Brain microvascular endothelial cell (primary cell): ENCODE measurements around the gene STX4.
"Not testable (repeated sequence)": the region's sequence is repeated elsewhere in the genome, so short reads cannot be mapped to it uniquely, and the experiment has no call there.

Experiments
- DNase-seq: peaks from one replicate; pipeline ENCODE4 v3.0.0-alpha.2; 2020
- H3K27ac ChIP-seq: fragments of 250-450 bp; sonication (Bioruptor Pico); 2 replicates; pipeline ENCODE4 v1.5.1; 2020; ENCODE audit warnings: mild to moderate bottlenecking, moderate library complexity
- H3K27me3 ChIP-seq: fragments of 250-450 bp; sonication (Bioruptor Pico); replicated peaks from 2 replicates; pipeline ENCODE4 v1.5.1; 2020; ENCODE audit warnings: mild to moderate bottlenecking
- H3K36me3 ChIP-seq: fragments of 250-450 bp; sonication (Bioruptor Pico); replicated peaks from 2 replicates; pipeline ENCODE4 v1.5.1; 2020; ENCODE audit warnings: mild to moderate bottlenecking
- H3K4me3 ChIP-seq: 2 replicates; pipeline ENCODE4 v1.5.1; 2011; ENCODE audit warnings: low read depth, mild to moderate bottlenecking, control low read depth, low read length, moderate library complexity
- CTCF ChIP-seq: IDR thresholded peaks from 2 replicates; pipeline ENCODE4 v1.5.1; 2011; ENCODE audit warnings: low read depth, mild to moderate bottlenecking, moderate library complexity, low read length, control low read depth, inconsistent platforms; ENCODE audit errors: missing control alignments
- in situ Hi-C: cut with HindIII; loops from 2 replicates; pipeline ENCODE4 v1.10.0; 2017; ENCODE audit warnings: low sequenced_read_pairs, low pct_ligation_motif_present

Gene STX4

GRCh38 chr16:31007684-31008083 is 25.7 kb upstream of the STX4 start:
- no peak for DNase-seq
- TF ChIP-seq CTCF = no peak

GRCh38 chr16:31008149-31008548 is 25.2 kb upstream of the STX4 start:
- in situ Hi-C loops = no loop called here
- H3K36me3 ChIP-seq = no peaks in the 10 kb centered on the region
- peaks cover 4% of the 10 kb centered on the region for H3K27me3 ChIP-seq
- no peak overlapping the region for H3K4me3 ChIP-seq
- TF ChIP-seq CTCF = no peak
- DNase-seq = peak; percentile 78
- H3K27ac ChIP-seq = no peak overlapping the region

More at GRCh38 chr16:31007684-31008083, 25.7 kb upstream of the STX4 start:
- Histone ChIP-seq H3K27me3 (peaks cover 4% of the 10 kb centered on the region), H3K36me3 (no peaks in the 10 kb centered on the region), H3K27ac (no peak overlapping the region), H3K4me3 (no peak overlapping the region)
- in situ Hi-C loops = no loop called here

GRCh38 chr16:31008551-31008950 is 24.8 kb upstream of the STX4 start:
- no peak overlapping the region for H3K4me3 ChIP-seq
- peaks cover 4% of the 10 kb centered on the region for H3K27me3 ChIP-seq
- TF ChIP-seq CTCF = no peak
- in situ Hi-C loops = no loop called here
- no peak overlapping the region for H3K27ac ChIP-seq
- DNase-seq = no peak
- no peaks in the 10 kb centered on the region for H3K36me3 ChIP-seq

GRCh38 chr16:31009120-31009519 is 24.2 kb upstream of the STX4 start:
- in situ Hi-C loops = no loop called here
- Histone ChIP-seq H3K4me3 (no peak overlapping the region), H3K27me3 (peaks cover 4% of the 10 kb centered on the region), H3K36me3 (no peaks in the 10 kb centered on the region), H3K27ac (no peak overlapping the region)
- TF ChIP-seq CTCF = no peak
- DNase-seq = no peak

GRCh38 chr16:31009894-31010584 is 23.3 kb upstream of the STX4 start:
- peaks cover 4% of the 10 kb centered on the region for H3K27me3 ChIP-seq
- DNase-seq = no peak
- peak; percentile 17 for TF ChIP-seq CTCF
- in situ Hi-C loops = no loop called here
- peak overlapping the region; percentile 47 for H3K4me3 ChIP-seq
- no peaks in the 10 kb centered on the region for H3K36me3 ChIP-seq
- H3K27ac ChIP-seq = no peak overlapping the region

- TF ChIP-seq CTCF = no peak
- DNase-seq = no peak
- no peaks in the 10 kb centered on the region for H3K36me3 ChIP-seq
- H3K4me3 ChIP-seq = peak within 1 kb of the TSS; percentile 47
- in situ Hi-C loops = no loop called here
- H3K27ac ChIP-seq = no peak within 1 kb of the TSS
- H3K27me3 ChIP-seq = peaks cover 4% of the 10 kb centered on the region
These were observed 22.6 kb upstream of the STX4 start, which contains the start of gene STX1B for GRCh38 chr16:31010585-31011325. Gene STX1B, minus strand, starts transcription at chr16:31010638. Its CDS starts 242 bp downstream, at chr16:31010396.

- H3K27me3 ChIP-seq, H3K4me3 ChIP-seq, H3K27ac ChIP-seq, DNase-seq, in situ Hi-C loops, H3K36me3 ChIP-seq: not testable (repeated sequence)
These were observed 21.5 kb upstream of the STX4 start for GRCh38 chr16:31011815-31012214.

- DNase-seq, H3K27ac ChIP-seq, H3K27me3 ChIP-seq, H3K4me3 ChIP-seq, in situ Hi-C loops, H3K36me3 ChIP-seq: not testable (repeated sequence)
These were observed 20.1 kb upstream of the STX4 start for GRCh38 chr16:31013292-31013691.
